GM12865 (cell line): ENCODE results near the gene NBAS.
"Not testable (repeated sequence)": the region's sequence is repeated elsewhere in the genome, so short reads cannot be mapped to it uniquely, and the experiment has no call there.

Experiments
- DNase-seq: peaks from one replicate; pipeline ENCODE4 v3.0.0; 2010; ENCODE audit warnings: low read depth
- H3K4me3 ChIP-seq: 2 replicates; pipeline ENCODE4 v1.5.1; 2011; ENCODE audit warnings: mild to moderate bottlenecking, low read depth, low read length, control low read depth
- TF ChIP-seq, protein P1 (sequence below): IDR thresholded peaks from 2 replicates; pipeline ENCODE4 v1.5.1; 2011; ENCODE audit warnings: low read length, control low read depth, low read depth, inconsistent platforms; ENCODE audit not compliant: insufficient read depth; ENCODE audit errors: missing control alignments

Gene NBAS

DNA sequence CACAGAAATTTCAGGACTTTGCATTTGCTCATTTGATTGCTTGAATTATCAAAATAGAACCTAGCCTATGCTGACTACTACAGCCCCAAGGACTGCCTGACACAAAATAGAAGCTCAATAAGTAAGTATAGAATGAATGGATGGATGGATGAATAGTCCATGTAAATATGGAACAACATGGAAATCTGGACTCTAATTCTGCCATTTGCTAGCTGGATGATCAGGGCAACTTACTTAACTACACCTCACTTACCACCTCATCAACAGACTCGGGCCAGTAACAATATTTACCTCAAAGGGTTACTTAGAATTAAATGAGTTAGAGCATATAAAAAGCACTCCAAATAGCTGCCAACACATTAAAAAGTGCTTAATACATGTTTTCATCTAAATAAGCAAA, 50.6 kb downstream of the NBAS start:
- TF ChIP-seq, protein P1, sequence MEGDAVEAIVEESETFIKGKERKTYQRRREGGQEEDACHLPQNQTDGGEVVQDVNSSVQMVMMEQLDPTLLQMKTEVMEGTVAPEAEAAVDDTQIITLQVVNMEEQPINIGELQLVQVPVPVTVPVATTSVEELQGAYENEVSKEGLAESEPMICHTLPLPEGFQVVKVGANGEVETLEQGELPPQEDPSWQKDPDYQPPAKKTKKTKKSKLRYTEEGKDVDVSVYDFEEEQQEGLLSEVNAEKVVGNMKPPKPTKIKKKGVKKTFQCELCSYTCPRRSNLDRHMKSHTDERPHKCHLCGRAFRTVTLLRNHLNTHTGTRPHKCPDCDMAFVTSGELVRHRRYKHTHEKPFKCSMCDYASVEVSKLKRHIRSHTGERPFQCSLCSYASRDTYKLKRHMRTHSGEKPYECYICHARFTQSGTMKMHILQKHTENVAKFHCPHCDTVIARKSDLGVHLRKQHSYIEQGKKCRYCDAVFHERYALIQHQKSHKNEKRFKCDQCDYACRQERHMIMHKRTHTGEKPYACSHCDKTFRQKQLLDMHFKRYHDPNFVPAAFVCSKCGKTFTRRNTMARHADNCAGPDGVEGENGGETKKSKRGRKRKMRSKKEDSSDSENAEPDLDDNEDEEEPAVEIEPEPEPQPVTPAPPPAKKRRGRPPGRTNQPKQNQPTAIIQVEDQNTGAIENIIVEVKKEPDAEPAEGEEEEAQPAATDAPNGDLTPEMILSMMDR, result no peak
- no peak for DNase-seq
- H3K4me3 ChIP-seq, result no peak overlapping the region

DNA sequence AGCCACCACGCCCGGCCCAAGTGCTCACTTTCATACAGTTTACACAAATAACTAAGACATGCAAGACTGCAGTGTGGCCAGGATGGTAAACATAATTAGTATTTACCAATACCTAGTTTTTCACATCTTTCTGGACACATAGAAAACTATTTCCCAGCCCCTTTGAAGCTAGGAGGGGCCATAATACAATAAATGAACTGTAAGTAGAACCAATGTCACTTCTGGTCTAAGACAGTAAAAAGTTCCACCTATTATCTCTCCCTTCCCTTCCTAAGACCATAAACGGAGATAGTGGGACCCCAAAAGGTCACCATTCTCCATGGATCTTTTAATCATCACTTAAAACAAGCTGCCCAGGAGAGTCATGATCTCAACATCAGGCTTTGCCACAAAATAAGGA, 51.0 kb downstream of the NBAS start:
- H3K4me3 ChIP-seq, result no peak overlapping the region
- TF ChIP-seq, protein P1, result no peak
- no peak for DNase-seq

DNA sequence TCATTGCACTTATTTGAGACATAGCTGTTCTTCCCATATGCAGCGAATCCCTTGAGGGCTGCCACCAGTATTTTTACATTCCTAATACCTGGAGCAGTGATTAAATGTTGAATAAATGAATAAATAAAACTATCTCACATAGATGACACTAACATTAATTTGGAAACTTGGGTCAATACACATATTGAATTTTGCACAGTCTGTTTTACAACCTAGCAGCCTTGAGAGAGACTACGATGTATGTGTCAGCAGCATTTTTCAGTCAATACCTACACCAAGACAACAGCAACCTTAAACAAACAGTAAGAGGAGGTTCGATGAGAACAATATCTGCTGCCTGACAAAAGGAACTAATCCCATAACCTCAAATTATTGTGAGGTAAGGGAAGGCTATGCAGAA, 53.4 kb downstream of the NBAS start:
- TF ChIP-seq, protein P1, result no peak
- no peak for DNase-seq

DNA sequence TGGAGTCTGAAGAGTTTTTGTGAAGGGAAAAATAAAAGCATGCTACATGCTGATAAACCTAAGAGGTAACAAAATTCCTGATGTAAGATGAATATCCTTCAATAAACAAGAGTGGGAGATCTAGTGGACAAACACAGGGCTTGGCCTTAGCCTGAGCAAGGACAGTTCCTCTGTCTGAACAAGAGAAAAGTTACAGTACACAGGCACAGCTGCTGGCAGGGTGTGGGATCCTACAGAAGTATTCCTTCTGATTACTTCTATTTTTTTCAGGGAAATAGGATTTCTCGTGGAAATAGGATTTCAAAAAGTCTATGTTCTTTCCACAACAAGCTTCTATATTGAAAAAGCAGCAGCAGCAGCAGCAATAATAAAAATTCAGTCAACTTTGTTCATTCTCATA, 54.1 kb downstream of the NBAS start:
- no peak for DNase-seq
- no peak overlapping the region for H3K4me3 ChIP-seq
- TF ChIP-seq, protein P1, result no peak

More for the DNA sequence above, 53.4 kb downstream of the NBAS start:
- H3K4me3 ChIP-seq, result no peak overlapping the region

DNA sequence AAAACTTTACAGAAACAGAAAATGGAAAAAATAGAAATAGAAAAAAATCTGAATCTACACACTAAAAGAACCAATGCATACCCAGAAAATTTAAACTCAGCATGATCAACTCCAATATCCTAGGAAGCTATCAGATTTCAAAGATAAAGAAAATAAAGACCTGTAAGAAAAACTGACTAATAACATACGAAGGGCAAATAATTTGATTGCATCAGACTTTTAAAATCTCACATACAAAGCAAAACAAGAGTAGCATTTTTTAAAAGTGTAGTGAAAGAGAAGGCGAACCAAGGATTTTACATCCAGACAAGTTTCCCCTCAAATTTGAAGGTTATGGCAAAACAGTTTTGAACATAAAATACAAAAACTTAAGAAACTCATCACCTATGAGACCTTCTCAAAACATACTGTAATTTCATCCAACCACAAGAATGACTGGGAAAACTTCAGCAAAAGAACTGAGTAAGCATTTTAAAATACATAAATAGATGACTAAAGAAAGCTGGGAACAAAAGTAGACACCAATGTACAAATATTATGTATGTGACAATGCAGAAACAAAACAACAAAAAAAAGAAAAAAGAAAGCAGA, 54.8 kb downstream of the NBAS start:
- TF ChIP-seq, protein P1, result no peak
- no peak overlapping the region for H3K4me3 ChIP-seq
- DNase-seq, result no peak

DNA sequence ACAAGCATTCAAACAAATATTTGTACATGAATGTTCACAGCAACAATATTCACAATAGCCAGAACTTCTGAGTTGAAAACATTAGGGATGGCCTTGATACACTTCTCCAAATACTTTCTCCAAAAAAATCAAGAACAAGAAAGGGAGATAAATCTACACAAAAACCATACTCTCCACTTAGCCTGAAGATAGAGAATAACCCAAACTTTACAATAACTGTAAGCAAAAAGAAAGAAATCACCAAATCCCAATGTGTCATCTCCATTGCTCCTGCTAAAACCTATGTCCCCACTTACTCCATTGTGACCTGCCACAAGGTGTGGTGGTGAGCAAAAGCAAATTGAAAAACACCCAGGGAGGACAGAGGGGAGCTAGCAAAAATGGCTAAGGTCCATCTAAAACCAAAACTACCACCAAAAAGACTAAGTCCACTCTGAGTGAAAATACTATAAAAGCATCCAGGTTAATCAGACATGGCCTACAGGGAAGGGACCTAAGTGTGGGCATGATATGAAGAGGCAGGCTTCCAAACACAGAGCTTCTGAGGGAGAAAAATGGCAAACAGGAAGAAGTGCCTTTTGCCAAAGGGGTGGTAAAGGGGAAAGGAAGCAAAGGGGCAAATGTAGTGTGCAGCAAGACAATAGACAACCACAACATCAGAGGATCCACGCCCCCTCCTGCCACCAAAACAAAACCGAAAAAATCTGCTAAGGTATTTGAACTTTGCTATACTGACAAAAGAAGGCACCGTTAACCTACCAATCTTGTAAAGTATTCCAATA, 56.1 kb downstream of the NBAS start:
- TF ChIP-seq, protein P1, result no peak
- DNase-seq, result no peak
- H3K4me3 ChIP-seq, result no peak overlapping the region

DNA sequence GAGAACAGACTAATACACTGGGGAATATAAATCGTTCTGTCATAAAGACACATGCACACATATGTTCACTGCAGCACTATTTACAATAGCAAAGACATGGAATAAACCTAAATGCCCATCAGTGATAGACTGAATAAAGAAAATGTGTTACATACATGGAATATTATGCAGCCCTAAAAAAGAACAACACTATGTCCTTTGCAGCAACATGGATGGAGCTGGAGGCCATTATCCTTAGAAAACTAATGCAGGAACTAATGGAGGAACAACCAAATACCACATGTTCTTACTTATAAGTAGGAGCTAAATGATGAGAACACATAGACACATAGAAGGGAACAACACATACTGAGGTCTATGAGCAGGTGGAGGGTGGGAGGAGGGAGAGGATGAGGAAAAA, 61.9 kb downstream of the NBAS start:
- DNase-seq, H3K4me3 ChIP-seq: not testable (repeated sequence)
